Lung (tissue), 12 donors: Measurements from ENCODE around the gene CHRM4. TPM values are rescaled to one million over a fixed set of nuclear protein-coding genes. Genes with fewer than 3 reads are reported as not detected.
A peak's percentile ranks its signal among the peaks of the same experiment; 100 is the strongest.

ENCODE experiments used
- ATAC-seq: fragments of 200-7000 bp; cut with Tn5 transposase; one replicate; pipeline ENCODE4 v1.9.1; 2020; ENCODE audit warnings: moderate number of reproducible peaks; ENCODE audit not compliant: insufficient read depth, low FRiP score
- DNase-seq, 3 donors: peaks; one replicate each; pipeline ENCODE4 v3.0.0-alpha.2; 2013 to 2017
- H3K27ac ChIP-seq, 2 donors: one replicate each; pipeline ENCODE4 v1.5.1; 2013; ENCODE audit warnings: mild to moderate bottlenecking in 2 of 2, moderate library complexity in 2 of 2, control low read depth in 1 of 2, inconsistent platforms in 1 of 2, low read depth in 1 of 2, low read length in 1 of 2
- H3K27me3 ChIP-seq, 3 donors: one replicate each; pipeline ENCODE4 v1.5.1; 2013; ENCODE audit warnings: low read length in 2 of 3; ENCODE audit not compliant: control insufficient read depth in 3 of 3, insufficient read depth in 3 of 3
- H3K36me3 ChIP-seq, 4 donors: one replicate each; pipeline ENCODE4 v1.5.1; 2013; ENCODE audit warnings: low read length in 4 of 4, mild to moderate bottlenecking in 1 of 4, moderate library complexity in 1 of 4; ENCODE audit not compliant: control insufficient read depth in 4 of 4, insufficient read depth in 4 of 4
- H3K4me1 ChIP-seq, 5 donors: one replicate each; pipeline ENCODE4 v1.5.1; 2013; ENCODE audit warnings: low read length in 5 of 5, mild to moderate bottlenecking in 2 of 5, moderate library complexity in 1 of 5; ENCODE audit not compliant: control insufficient read depth in 5 of 5, insufficient read depth in 5 of 5
- H3K4me3 ChIP-seq: one replicate; pipeline ENCODE4 v1.5.1; 2013; ENCODE audit warnings: mild to moderate bottlenecking, control low read depth, moderate library complexity
- H3K9ac ChIP-seq, 2 donors: one replicate each; pipeline ENCODE4 v1.5.1; 2013; ENCODE audit warnings: low read length in 2 of 2, control low read depth in 1 of 2; ENCODE audit not compliant: insufficient read depth in 1 of 2
- H3K9me3 ChIP-seq, 4 donors: one replicate each; pipeline ENCODE4 v1.5.1; 2013; ENCODE audit warnings: low read length in 3 of 4, mild to moderate bottlenecking in 1 of 4, moderate library complexity in 1 of 4; ENCODE audit not compliant: control insufficient read depth in 4 of 4, insufficient read depth in 3 of 4
- WGBS, 2 donors: extraction: QIAGEN DNeasy Blood & Tissue Kit; methylation state at CpG; one replicate each; pipeline ENCODE4 v1.1.7; 2013; 5-methylcytosine and 5-hydroxymethylcytosine counted together
- polyA plus RNA-seq, 2 donors: library from polyadenylated mRNA; stranded (reverse); fragments of 200-250 nt; gene quantifications; one replicate each; pipeline ENCODE4 v1.2.1, GENCODE V29; 2013
- total RNA-seq, 2 donors: library from RNA; depleted of rRNA in 1 of 2; stranded (reverse); fragments of >200 nt in 1 of 2; gene quantifications; one replicate each; pipeline ENCODE4 v1.2.1, GENCODE V29; 2014 to 2021
- TF ChIP-seq, protein P1 (sequence below): IDR thresholded peaks from 2 replicates; pipeline ENCODE4 v1.5.1; 2012; ENCODE audit warnings: mild to moderate bottlenecking; ENCODE audit errors: control extremely low read depth, extremely low read depth
- donor health status: control.
- donor health status: control.
- donor health status: Bipolar disorder and iron deficiency.
- donor health status: healthy.
- donor health status: DM: yes; HTN: yes; CAD: no.

CHRM4 gene
- total and polyA plus RNA-seq, 4 donors: 0.05 to 0.28 (median 0.10) TPM; not detected in 1

DNA sequence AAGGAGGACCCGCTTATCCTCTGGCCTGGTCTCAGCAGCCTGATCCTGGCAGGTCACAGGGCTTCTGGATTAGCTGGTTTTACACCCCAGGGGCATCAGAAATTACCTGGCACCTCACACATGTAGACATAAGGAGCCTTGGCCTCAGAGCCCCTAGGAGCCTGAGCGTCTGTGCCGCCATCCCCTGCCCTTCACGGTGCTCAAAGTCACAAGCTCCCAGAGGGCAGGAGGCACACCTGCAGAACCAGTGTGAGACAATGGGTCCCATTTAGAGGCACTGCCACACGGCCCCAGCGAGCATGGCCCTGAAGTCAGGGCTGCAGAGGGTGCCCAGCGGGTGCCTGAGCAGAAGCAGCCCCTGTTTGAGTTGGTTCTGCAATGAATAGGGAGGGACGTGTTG is 40.4 kb downstream of the CHRM4 start:
- 85 to 88% methylated on average over 8 of the region's 8 CpGs for WGBS, 2 donors
- peaks cover 0 to 5% (median 0%) of the 10 kb centered on the region in 3 donors for H3K27me3 ChIP-seq
- no peak overlapping the region for H3K4me3 ChIP-seq
- TF ChIP-seq, protein P1, sequence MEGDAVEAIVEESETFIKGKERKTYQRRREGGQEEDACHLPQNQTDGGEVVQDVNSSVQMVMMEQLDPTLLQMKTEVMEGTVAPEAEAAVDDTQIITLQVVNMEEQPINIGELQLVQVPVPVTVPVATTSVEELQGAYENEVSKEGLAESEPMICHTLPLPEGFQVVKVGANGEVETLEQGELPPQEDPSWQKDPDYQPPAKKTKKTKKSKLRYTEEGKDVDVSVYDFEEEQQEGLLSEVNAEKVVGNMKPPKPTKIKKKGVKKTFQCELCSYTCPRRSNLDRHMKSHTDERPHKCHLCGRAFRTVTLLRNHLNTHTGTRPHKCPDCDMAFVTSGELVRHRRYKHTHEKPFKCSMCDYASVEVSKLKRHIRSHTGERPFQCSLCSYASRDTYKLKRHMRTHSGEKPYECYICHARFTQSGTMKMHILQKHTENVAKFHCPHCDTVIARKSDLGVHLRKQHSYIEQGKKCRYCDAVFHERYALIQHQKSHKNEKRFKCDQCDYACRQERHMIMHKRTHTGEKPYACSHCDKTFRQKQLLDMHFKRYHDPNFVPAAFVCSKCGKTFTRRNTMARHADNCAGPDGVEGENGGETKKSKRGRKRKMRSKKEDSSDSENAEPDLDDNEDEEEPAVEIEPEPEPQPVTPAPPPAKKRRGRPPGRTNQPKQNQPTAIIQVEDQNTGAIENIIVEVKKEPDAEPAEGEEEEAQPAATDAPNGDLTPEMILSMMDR: no peak
- peaks cover 0 to 4% (median 0%) of the 10 kb centered on the region in 4 donors for H3K36me3 ChIP-seq
- DNase-seq (no peak), ATAC-seq (no peak)
- H3K27ac ChIP-seq: no peak overlapping the region
- no peak overlapping the region for H3K9ac ChIP-seq
- H3K4me1 ChIP-seq: peaks cover 3 to 33% (median 13%) of the 10 kb centered on the region in 5 donors
- H3K9me3 ChIP-seq: no peaks in the 10 kb centered on the region

DNA sequence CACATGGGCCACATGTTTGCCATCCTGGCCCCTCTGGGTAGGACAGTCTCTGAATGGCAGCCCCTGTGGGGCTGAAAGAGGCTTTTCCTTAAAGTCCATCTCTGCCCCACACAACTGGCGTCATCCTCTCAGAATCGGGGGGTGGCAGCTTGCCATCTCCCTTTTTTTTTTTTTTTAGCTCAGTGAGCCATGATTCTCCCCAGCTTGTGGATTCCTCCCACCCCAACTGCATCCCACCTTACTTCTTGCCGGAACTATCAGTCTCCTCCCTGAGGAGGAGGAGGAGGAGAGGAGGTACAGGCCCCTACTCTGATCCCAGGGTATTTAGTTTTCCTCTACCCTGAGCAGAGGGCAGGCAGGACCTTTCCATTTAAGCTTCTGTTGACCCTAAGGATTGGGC is 40.9 kb downstream of the CHRM4 start:
- ATAC-seq: no peak
- Histone ChIP-seq H3K4me1 (peaks cover 3 to 33% (median 15%) of the 10 kb centered on the region in 5 donors), H3K9ac (no peak overlapping the region), H3K9me3 (no peaks in the 10 kb centered on the region), H3K27me3 (peaks cover 0 to 5% (median 0%) of the 10 kb centered on the region in 3 donors), H3K36me3 (peaks cover 0 to 4% (median 0%) of the 10 kb centered on the region in 4 donors), H3K27ac (no peak overlapping the region), H3K4me3 (no peak overlapping the region)
- TF ChIP-seq, protein P1: no peak
- WGBS, 2 donors: 59 to 63% methylated on average over 3 of the region's 3 CpGs
- DNase-seq: no peak

DNA sequence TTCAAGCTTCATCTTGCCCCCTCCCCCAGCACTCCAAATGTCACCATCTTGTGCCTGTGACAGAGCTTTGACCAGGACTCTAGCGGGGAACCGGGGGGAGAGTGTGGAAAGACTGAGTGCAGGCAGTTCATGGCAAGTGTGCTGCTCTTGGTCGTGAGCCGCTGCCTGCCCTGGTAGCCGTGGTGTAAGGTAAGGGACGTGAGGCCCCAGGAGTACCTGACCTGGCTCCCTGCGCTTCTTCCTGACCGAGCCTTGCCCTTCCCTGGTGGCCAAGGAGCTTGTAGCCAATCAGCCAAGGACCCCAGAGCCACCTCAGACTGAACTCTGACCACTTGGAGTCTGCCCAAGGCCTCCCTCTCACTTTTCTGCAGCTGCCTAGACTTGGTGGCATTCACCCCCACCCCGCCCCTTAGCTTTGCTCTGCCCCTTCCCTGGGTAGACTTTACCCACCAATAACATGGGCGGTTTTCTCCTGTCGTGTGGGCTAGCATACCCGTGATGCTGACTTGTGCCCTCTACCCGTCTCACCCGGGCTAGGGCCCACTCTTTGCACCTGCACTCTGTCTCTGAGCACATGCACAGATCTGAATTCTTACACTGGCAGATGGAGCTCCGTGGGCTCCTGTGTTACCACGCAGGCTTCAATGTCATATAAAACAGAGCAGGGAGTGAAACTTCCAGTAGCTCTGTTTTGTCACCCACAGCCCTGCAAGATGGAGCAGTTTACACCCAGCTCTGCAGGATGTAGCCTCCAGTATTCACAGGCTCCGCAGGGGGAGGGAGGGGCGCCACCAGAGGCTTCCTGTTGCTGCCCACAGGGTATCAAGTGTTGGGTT is 42.8 kb downstream of the CHRM4 start:
- H3K4me3 ChIP-seq: peak overlapping the region; percentile 67
- DNase-seq (no peak), ATAC-seq (no peak)
- peaks cover 0 to 4% (median 0%) of the 10 kb centered on the region in 4 donors for H3K36me3 ChIP-seq
- H3K4me1 ChIP-seq: peaks cover 3 to 32% (median 15%) of the 10 kb centered on the region in 5 donors
- H3K9me3 ChIP-seq: no peaks in the 10 kb centered on the region
- peak overlapping the region in 1 of 2 donors; percentile 76 for H3K27ac ChIP-seq
- no peak overlapping the region for H3K9ac ChIP-seq
- peaks cover 0 to 5% (median 0%) of the 10 kb centered on the region in 3 donors for H3K27me3 ChIP-seq
- TF ChIP-seq, protein P1: no peak
- WGBS, 2 donors: 39 to 49% methylated on average over 18 of the region's 18 CpGs
